ENCODE measurements around the gene TUSC2.

DNA sequence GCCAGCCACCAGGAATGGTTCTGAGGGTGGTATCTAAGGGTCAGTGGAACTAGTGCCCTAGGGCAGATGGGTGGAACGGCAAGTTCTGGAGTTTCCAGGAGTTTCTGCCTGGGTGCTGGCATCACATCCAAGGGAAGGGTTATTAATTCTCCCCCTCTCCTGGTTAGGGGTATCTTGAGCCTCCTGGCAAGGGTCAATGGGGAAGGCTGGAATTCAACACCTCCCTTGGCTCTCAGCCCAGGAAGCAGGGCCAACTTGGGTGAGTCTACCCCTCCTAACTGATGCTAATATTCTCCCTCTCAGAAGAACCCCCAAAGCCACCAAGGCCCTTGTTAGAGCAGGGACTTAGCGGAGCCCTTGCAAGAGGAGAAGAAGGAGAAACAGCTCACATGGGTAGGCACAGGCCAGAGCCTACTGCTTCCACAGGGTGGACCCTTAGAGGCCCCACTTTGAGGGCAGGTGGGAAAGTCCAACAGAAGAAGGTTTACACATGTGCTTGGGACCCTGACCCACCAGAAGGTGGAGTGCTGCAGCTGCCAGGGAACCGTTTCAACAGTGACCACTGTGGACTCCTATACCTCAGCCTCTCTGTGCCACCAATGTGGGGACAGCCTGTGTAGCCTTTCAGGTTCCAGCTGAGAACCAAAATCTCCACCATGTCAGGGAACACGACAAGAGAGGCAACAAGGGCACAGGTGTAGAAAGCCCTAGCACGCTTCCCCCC, 28.0 kb upstream of the TUSC2 start:
- no peak for TF ChIP-seq CTCF (IDR thresholded peaks at IDR 0.05; ENCODE audit: low read length)
- no peak for TF ChIP-seq EZH2 (IDR thresholded peaks at IDR 0.05; ENCODE audit: borderline replicate concordance, low read length)
